ENCODE measurements around the gene INSM1. TPM values are rescaled to one million over a fixed set of nuclear protein-coding genes. Genes with fewer than 3 reads are reported as not detected.
A peak's percentile ranks its signal among the peaks of the same experiment; 100 is the strongest.

The INSM1 gene
- total RNA-seq, 1 donor from 2014 or later: not detected

DNA sequence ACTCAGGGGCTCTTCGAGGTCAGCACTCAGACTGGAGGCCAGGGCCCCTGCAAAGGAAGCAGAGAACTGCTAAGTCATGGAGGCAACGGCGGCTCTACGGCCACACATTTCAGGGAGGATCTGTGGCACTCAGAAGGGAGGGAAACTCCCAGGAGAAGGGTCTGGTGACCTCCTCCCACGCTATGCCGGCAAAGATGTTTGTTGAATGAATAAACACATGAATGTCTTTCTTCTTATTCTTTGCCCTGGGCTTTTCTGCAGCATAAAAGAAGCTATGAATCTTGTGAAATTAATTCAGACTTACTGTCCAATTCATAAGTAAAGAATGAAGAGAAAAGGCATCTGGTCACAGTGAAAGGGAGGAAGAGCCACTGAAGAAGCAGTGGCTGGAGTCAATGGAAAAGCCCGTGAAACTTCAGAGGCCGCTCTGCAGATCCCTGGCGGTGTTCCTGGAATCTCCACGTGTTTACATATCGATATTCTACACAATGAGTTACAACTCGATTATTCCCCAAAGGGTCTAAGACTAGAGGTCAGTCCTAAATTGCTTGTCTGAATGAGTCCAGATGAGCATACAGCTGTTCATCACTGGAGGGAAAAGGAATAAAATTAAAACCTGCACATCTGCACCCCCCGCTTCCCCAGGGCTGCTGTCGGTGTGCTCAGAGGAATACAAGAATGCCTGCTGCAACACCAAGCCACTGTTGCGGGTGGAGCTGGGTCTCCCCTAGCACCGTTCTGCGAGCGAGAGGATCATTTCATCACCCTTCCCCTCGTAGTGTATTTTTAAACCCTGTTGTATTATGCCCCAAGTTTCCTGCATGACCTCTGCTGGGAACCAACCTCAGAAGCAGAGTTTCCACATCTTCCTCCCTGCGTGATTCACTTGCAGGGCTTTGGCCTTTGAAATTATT, 25.6 kb downstream of the INSM1 start:
- DNase-seq (ENCODE audit: low read depth in 2 of 2): no peak

DNA sequence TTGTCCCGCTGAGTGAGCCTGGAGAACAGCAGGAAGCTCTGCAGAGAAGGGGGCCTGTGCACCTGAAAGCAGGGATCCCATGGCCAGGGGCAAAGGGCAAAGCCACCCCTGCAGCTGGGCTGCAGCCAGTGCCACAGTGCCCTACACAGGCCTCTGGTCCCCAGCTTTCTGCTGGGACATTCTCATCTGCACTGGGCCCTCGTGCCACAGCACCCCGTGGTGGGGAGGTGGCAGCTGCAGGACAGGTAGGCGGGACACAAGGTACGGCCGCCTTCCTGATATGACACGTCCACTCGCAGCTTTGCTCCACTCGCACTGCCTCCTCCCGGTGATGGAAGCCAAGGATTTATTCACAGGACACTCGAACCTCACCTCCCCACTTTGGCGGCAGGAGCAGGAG, 27.2 kb downstream of the INSM1 start:
- DNase-seq (ENCODE audit: low read depth in 2 of 2): no peak

DNA sequence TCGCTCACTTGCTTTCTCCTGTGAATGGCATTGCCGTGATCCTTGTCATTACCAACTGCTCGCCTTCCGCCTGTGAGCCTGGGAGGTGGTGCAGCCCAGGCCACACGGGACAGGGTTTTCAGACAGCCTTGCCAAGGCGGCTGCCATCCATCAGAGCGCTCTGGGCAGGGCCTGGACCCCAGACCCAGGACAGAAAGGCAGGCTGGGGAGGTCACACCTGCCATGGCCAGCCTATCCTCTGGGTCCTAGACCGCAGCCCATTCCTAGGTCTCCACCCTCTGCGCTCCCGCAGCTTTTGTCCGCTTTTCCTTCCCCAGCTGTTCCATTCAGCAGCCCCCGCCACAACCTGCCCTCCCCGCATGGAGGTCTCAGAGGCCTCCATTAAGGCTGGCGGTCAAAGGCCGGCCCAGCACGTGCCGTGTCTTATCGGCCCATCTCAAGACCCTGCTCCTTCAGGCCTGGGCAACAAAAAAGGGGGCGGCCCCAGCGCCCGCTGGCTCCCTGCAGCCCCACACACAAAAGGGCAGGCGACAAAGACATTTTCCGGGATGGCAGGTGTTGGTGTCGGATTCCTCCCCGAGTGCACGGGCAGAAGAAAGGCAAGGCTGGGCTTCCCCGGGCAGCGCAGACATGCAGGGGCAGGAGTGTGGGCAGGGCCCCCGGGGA, 28.1 kb downstream of the INSM1 start:
- no peak for DNase-seq (ENCODE audit: low read depth in 2 of 2)

DNA sequence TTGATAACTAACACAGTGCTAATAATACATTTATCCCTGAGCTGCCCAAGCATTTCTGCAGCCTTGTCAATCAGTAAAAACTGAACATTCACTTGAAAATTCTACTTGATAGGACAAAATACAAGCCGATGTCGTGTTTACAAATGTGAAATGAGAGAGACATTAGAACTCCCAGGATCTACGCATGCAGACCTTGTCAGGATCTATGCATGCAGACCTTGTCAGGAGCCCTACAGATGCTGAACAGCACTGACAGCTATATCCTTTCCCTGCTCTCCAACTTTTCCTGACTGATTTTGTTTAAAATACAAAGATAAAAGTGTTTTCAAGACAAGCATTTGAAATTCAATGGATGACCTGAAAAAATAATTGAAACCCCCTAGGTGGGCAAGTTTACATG, 28.9 kb downstream of the INSM1 start:
- no peak for DNase-seq (ENCODE audit: low read depth in 2 of 2)

DNA sequence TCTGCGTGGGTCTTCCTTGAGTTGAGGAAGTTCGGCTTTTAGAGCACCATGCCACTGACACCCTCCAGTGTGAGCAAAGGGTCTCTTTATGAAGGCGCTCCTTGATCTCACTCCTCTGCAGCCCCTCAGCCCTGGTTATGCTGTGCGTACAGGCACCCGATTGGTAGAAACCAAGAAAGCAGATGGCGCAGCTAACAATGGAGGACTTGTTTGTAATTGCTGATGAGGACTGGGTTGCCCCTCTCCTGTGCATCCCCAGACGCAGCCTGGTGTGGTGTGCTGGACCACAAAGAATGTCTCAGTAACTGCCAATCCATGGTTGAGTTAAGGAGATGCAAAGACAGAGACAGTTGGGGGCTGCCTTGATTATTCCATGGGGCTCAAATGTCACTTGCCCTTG, 30.2 kb downstream of the INSM1 start:
- DNase-seq (ENCODE audit: low read depth in 2 of 2): no peak

DNA sequence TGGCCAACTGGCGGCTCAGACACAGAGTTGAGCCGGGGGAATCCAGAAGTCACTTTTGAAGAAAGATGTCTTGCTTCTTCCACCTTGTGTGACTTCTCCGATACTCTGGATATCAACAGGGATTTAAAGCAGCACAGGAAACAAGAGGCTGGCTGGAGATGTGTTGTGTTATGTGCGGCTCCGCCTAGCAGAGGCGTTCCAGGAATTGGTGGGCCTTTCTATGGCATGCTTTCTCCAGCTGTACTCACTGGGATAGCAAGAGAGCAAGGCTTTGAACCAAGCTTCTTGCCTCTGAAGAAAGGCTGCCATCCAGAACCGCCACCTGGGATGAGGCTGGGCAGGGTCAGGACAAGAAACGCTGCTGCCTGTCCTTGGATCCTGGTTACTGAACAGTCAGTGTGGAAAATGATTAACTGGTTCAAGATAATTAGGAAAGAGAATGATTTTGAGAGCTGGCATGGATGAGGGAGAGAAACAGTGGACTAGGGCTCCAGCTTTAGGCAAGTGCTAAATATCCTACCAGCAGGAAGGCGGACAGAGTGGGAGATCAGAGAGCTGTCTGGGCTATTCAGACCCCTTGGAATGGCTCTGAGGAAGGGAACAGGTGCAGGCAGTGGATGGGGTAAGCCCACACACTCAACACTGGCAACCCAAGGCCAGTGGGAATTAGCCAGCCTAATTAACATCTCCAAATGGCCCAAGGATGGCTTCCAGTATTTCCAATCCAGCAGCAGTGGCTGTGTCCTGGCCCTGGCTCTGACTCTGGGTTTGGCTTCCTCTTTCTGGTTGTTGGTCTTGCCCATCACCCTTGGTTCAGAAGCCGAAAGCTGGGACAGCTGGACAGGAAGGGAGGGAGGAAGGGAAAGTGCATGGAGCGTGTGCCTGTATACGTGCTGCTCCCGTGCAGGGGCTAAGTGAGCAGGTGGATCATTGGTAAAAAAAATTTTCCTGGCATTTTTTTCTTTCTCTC, 31.9 kb downstream of the INSM1 start:
- DNase-seq (ENCODE audit: low read depth in 2 of 2): no peak

DNA sequence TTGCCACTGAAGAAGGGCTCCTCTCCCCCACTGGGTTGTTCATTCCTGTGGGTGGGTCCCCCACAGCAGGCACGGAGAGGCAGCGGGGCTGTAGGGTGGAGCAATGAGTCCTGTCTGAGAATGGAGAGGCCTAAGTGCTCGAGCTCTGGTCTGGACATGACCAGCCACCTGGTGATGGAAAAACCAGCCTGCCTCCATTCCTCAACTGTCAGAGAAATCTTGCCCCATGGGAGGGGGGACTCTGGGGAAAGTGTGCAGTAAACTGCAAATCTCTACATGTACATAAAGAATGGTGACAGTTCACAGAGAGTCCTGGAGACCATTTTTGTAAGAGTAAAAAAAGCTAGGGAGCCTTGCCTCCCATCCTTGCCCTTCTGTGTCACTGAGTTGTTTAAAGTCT, 34.1 kb downstream of the INSM1 start:
- no peak for DNase-seq (ENCODE audit: low read depth in 2 of 2)

DNA sequence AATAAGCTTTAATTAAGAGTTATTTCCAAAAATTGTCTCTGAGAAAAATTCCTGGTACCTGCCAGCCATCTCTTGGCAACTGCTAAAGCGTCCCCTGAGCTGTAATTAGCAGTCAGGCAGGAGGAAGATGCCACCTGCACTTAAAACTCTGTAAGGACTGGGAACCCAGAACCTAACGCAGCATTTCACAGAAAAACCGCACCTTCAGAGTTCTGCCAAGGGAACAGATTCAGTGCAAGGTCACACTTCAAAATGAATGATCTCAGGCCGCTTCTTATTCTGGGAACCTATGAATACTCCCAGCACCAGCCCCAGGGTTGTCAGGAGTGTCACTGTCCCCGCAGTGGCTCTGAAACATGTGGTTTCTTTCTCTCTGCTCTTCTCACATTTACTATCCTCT, 36.7 kb downstream of the INSM1 start:
- no peak for DNase-seq (ENCODE audit: low read depth in 2 of 2)

DNA sequence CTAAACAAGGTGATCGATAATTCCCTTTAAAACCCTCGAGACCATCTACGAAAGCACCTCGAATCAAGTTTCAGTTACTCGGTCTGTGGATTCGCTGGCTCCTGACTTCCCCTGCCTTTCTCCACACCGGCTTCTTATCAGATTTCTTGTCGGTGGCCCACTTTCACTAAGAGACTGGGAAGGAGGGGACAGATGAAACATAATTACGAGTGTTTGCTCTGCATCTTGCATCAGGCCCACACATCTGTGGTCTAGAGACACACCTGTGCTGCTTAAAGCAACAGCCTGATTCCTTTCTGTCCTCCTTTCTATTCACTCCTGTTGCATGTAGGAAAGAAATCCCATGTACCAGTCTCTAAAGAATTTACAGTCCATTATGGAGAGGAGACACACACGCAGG, 37.7 kb downstream of the INSM1 start:
- DNase-seq (ENCODE audit: low read depth in 2 of 2): no peak

DNA sequence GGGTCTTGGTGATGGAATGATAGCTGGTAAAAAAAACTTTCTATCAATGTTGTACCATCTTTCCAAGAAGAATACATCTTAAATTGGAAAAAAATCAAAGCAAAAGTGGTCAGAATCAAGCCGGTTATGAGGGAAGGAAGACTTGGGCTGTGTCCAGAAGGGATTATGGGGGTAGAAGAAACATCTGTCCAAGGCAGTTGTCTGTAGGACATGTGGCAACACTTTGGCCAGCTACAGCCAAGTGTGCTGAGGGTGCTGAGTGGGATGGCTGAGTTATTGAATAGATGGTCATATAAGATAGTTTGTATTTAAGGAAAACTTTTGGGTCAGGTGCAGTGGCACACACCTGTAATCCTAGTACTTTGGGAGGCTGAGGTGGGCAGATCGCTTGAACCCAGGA, 38.4 kb downstream of the INSM1 start:
- no peak for DNase-seq (ENCODE audit: low read depth in 2 of 2)

DNA sequence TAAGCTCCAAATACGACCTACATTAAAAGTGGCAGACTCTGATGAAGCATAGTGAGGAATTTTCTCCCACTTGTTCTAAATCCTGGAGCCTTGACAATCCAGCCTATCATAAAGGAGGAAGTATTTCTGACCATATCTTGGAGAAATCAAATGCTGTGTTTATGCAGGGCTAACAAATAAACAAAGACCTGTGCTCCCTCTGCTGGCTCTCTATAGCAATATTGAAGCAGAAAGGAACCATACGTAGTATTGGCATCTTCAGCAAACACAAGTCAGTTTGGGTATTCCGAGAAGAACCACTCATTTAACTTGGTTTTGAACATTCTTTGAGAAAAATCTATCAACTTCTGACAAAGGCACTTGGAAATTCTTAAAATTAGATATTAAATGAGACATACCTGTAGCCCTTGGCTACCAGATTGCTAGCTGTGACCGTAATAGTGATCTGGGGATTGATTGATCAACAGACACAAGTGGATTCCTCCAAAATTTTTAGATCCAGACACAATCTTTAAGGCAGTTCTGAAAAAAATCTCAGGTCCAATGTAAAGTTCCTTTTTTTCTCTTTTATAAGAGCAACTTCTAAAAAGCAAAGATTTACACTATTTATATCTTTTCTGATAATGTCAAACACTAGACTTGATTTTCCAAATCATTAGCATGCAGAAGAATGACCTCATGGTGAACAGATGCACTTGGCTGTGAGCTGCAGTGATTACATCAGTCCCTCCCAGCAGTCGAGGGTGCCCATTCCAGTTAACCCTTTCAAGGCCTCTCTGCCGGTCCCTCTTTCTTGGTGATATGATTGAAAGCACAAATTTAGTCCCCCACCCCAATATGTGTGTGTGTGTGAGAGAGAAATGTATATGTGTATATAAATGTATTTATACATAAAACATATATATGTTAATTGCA, 40.2 kb downstream of the INSM1 start:
- no peak for DNase-seq (ENCODE audit: low read depth in 2 of 2)

DNA sequence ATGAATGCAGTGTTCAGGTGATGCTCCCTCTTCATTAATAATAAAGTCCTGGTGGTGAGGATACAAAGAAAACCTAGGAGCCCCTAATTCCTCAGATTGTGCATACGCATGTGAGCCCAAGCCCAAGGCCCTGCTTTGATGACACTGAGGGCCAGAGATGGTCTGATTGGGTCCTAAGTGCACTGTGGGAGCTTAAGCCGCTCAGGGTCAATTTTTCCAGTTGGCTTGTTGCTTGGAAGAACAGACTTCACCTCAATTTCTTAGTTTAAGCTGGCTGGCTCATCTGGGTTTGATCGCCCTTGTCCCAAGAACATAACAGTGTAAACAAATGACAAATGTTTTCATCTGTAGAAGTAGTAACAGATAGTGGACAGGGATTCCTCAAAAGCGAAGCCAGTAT, 41.4 kb downstream of the INSM1 start:
- DNase-seq (ENCODE audit: low read depth in 2 of 2): no peak

DNA sequence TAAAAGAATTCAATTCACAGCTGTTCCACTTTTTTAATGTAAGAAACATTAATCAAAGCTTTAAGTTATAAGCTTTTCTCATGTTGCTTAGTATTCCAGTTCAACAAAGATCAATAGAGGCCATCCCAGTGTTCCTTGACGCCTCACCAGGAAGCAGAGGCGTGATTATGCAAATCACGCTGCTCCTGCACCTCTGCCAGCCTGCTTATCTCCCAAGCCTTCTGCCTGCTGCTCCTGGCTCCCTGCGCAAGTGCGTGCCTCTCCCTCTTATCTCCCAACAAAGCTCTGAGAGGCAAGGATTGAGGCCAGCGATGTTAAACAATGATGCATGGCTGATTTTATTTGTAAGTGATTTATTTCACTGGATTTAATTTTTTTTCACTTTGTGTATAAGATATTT, 42.8 kb downstream of the INSM1 start:
- no peak for DNase-seq (ENCODE audit: low read depth in 2 of 2)

DNA sequence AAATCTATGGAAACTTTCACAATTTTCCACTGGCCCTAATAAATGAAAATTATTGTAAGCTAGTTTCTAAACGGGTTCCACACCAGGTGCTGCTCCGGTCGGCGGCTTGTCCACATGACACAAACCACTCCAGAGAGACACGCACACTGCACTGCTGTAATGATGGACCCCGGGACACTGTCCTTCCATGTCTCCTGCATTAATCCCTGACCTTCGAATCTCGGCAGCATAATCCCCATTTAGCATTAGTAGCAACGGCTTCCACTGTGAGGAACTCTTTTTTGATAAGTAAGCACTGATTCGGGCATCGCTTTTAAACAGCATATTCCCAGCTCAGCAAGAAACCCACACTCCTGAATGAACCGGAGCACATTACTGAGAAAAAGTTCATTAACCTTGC, 43.5 kb downstream of the INSM1 start:
- no peak for DNase-seq (ENCODE audit: low read depth in 2 of 2)

DNA sequence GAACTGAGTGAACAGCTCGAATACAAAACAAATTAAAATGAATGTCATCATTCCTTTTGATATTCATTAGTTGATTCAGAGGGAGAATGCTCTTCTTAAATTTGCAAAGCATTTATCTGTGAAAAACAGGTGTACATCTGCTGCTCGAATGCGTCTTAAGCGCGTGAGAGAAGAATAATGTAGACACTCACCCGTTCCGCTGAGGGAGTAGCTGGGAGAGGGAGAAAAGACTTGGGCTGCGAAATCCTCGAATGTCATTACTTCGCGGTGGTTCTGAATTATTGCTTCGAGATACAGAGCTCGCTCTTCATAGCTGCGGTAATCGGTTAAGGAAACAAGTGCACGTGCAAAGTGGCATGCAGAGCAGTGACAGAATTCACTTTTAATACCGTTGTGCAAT, 43.9 kb downstream of the INSM1 start:
- no peak for DNase-seq (ENCODE audit: low read depth in 2 of 2)

DNA sequence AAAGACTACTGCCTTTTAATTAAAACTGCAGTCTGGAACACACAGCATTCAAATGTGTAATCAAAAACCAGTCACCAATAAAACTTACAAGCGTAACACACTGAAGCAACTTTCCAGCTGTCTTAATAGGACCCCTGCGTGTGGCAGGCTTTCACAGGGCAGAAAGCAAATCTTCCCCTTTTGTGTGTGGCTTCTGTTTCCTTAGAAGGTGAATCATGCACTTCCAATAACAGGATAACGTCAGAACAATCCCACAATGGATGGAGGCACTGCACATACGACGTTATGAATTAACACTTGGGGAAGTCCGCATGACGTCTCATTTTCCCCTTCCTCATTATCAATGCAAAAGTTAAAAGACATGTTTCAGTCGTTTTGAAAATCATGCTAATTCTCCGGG, 44.8 kb downstream of the INSM1 start:
- DNase-seq (ENCODE audit: low read depth in 2 of 2): peak in 1 of 2 donors; percentile 78

DNA sequence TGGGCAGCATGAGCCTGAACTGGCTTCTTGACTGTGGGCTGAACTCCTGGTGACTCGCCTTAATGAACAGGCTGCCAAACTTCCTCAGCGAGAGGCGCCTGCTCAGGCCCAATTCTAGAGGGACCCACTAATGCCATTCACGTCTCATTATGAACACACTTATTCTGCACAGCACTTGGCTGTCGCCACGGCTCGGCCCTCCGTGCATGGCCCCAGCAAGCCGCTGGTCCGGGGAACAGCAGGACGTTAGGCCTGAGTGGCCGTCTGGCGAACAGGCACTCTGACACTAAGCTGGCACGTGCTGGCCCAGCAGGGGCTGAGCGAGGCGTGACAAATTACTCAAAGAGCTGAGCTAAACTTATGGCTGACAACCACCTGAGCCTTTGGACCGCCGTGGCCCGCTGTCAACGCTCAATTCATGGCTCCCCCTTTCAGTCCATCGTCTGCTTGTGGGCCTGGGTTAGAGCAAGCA, 45.9 kb downstream of the INSM1 start:
- no peak for DNase-seq (ENCODE audit: low read depth in 2 of 2)

DNA sequence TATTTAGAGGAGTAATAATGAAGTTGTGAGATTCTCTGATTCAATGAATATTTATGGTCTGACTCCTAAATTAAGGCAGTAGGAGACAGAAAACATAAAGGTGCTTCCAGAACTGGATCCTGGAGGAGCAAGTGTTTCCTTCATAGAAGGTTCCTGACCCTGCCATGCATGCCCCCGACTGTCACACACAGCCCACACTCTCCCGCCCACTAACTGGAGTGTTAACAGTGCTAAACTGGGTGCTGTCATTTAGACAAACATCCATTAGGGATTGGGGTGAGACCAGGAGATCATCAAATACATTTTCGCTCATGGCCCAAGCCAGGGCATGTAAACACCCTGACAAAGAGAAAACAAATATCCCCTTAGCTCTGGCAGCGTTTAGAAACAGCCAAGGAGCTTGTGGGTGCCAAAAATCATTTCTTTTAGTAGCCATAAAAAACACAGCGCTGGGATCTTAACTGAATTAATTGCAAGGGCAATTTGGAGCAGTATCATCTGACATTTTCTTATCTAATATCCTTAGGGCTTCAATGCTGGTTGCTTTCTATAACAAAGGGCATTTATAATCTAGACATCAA, 46.8 kb downstream of the INSM1 start:
- DNase-seq (ENCODE audit: low read depth in 2 of 2): no peak

DNA sequence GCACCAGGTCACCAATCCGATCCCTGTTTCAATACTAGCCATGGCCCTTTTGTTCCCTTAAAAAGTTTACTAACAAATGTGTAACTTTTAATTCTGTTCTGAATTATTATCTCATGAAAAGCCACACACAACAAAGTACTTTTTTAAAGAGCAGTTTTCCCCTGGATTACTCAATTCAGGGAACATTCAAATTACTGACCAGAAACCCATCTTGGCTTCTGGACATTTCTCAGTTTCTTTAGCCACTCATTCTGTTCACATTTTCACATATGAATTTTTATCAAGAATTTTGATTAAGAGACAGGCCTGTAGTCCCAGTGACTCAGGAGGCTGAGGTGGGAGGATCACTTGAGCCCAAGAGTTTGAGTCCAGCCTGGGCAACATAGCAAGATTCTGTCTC, 47.4 kb downstream of the INSM1 start:
- DNase-seq (ENCODE audit: low read depth in 2 of 2): no peak
